Kidney (tissue), 14 donors: ENCODE results near the gene MYL3. TPM values are rescaled to one million over a fixed set of nuclear protein-coding genes. Genes with fewer than 3 reads are reported as not detected.
A peak's percentile ranks its signal among the peaks of the same experiment; 100 is the strongest.

Experiments
- DNase-seq, 5 donors: peaks; one replicate each; pipeline ENCODE4 v3.0.0-alpha.2; 2013 to 2020
- FAIRE-seq: peaks from 2 replicates; lab custom pipeline; 2012; peaks lifted over from hg19 to GRCh38; lab: Jason Lieb, UNC
- H3K27ac ChIP-seq, 2 donors: one replicate each; pipeline ENCODE4 v1.7.0; 2013; ENCODE audit warnings: low read depth in 2 of 2, low read length in 2 of 2, inconsistent platforms in 1 of 2
- H3K27me3 ChIP-seq: one replicate; pipeline ENCODE4 v1.7.1; 2013; ENCODE audit warnings: low read length, inconsistent platforms; ENCODE audit not compliant: control insufficient read depth, insufficient read depth
- H3K36me3 ChIP-seq, 3 donors: one replicate each; pipeline versions ENCODE4 v1.7.0 to v1.7.1; 2013; ENCODE audit warnings: low read length in 3 of 3, control low read depth in 1 of 3, inconsistent platforms in 1 of 3; ENCODE audit not compliant: insufficient read depth in 3 of 3, control insufficient read depth in 2 of 3
- H3K4me1 ChIP-seq, 3 donors: one replicate each; pipeline versions ENCODE4 v1.7.0 to v1.7.1; 2013; ENCODE audit warnings: low read length in 3 of 3, inconsistent platforms in 1 of 3, low read depth in 1 of 3; ENCODE audit not compliant: control insufficient read depth in 2 of 3, insufficient read depth in 2 of 3
- H3K4me3 ChIP-seq, 3 donors: one replicate each; pipeline versions ENCODE4 v1.7.0 to v1.8.1; 2013; ENCODE audit warnings: low read length in 3 of 3, control low read depth in 1 of 3, inconsistent platforms in 1 of 3
- H3K9ac ChIP-seq, 3 donors: one replicate each; pipeline versions ENCODE4 v1.7.0 to v1.7.1; 2013; ENCODE audit warnings: low read length in 3 of 3, control low read depth in 1 of 3, inconsistent platforms in 1 of 3
- H3K9me3 ChIP-seq, 3 donors: one replicate each; pipeline versions ENCODE4 v1.7.0 to v1.7.1; 2013; ENCODE audit warnings: low read length in 3 of 3, control low read depth in 1 of 3, inconsistent platforms in 1 of 3; ENCODE audit not compliant: control insufficient read depth in 2 of 3, insufficient read depth in 1 of 3
- intact Hi-C: fragments of 100-400 bp; cut with DNase I; formaldehyde crosslinking; loops from one replicate; pipeline ENCODE4 v1.11.1; 2022
- polyA plus RNA-seq: library from polyadenylated mRNA; stranded (reverse); fragments of 350-450 nt; fragmentation: Illumina TruSeq; extraction: RNeasy Lipid Tissue Mini Kit (QIAGEN cat#74804); gene quantifications from one replicate; pipeline ENCODE4 v1.2.3, GENCODE V29; 2014; ENCODE audit warnings: low read depth, low replicate concordance; ENCODE audit not compliant: insufficient read depth
- total RNA-seq: library from RNA; stranded (reverse); fragmentation: NEBNext Ultra II Directional; extraction: Animal tissue kit (Norgen Biotek cat#: 25700); gene quantifications from one replicate; pipeline ENCODE4 v1.2.1, GENCODE V29; 2021
- TF ChIP-seq, protein P1 (sequence below): IDR thresholded peaks from 3 replicates; pipeline ENCODE4 v1.5.1; 2012; ENCODE audit warnings: mild to moderate bottlenecking, moderate library complexity, borderline replicate concordance; ENCODE audit not compliant: insufficient read depth; ENCODE audit errors: extremely low read depth
- donor health status: control.
- donor health status: control.
- donor health status: control.
- donor health status: control.
- donor health status: control.
- donor health status: DM: yes; HTN: yes; CAD: no.
- donor health status: Normal renal cell carcinoma (clear cell type).

The MYL3 gene
- total and polyA plus RNA-seq, 2 donors from 2014 or later: 41.3 to 81.9 TPM

- Histone ChIP-seq H3K4me3 (no peak overlapping the region), H3K27ac (no peak overlapping the region), H3K9ac (peak overlapping the region in 1 of 3 donors; percentile 10), H3K4me1 (peaks cover 0 to 50% (median 34%) of the 10 kb centered on the region in 3 donors), H3K9me3 (no peaks in the 10 kb centered on the region), H3K27me3 (no peaks in the 10 kb centered on the region), H3K36me3 (no peaks in the 10 kb centered on the region)
- TF ChIP-seq, protein P1, sequence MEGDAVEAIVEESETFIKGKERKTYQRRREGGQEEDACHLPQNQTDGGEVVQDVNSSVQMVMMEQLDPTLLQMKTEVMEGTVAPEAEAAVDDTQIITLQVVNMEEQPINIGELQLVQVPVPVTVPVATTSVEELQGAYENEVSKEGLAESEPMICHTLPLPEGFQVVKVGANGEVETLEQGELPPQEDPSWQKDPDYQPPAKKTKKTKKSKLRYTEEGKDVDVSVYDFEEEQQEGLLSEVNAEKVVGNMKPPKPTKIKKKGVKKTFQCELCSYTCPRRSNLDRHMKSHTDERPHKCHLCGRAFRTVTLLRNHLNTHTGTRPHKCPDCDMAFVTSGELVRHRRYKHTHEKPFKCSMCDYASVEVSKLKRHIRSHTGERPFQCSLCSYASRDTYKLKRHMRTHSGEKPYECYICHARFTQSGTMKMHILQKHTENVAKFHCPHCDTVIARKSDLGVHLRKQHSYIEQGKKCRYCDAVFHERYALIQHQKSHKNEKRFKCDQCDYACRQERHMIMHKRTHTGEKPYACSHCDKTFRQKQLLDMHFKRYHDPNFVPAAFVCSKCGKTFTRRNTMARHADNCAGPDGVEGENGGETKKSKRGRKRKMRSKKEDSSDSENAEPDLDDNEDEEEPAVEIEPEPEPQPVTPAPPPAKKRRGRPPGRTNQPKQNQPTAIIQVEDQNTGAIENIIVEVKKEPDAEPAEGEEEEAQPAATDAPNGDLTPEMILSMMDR: no peak
- DNase-seq: peak in 3 of 5 donors; percentile 48 to 84 (median 61)
- FAIRE-seq: no peak
- intact Hi-C loops: no loop called here
Observed at GRCh38 chr3:46865031-46865507, 1.8 kb upstream of the MYL3 start.

GRCh38 chr3:46864061-46864881 lies 1.0 kb upstream of the MYL3 start:
- Histone ChIP-seq H3K9me3 (no peaks in the 10 kb centered on the region), H3K27ac (no peak overlapping the region), H3K4me1 (peaks cover 0 to 47% (median 36%) of the 10 kb centered on the region in 3 donors), H3K9ac (no peak overlapping the region), H3K4me3 (no peak overlapping the region), H3K36me3 (no peaks in the 10 kb centered on the region), H3K27me3 (no peaks in the 10 kb centered on the region)
- TF ChIP-seq, protein P1: no peak
- intact Hi-C loops: no loop called here
- peak in 2 of 5 donors; percentile 37 to 63 for DNase-seq
- FAIRE-seq: no peak

DNA sequence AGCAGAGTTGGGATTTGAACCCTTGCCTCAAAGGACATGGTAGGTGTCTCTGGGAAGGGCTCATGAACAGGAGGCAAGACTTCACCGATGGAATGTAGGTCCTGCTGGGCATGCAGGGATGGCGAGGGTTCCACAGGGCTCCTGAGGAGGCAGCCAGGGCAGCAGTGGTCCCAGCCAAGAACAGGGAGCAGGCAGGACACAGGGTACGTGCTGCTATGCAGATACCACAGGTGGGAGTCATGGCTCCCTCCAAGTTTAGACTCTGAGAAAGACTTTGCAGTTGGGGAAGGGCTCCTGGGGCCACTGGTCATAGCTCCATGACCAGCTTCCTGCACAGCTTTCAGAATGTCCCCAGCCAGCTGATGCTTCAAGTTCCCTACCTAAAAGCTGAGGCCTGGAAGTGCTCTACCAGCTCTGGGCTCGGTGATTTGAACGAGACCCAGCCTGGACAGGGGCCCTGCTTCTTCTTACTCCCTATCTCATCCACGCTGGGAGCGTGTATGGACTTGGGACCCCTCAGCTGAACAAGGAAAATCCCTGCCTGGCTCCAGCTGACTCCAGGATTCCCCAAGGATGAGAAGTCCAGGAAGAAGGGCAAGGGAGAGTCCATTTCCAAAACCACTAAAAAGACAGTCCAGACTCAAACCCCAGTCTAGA lies 747 bp downstream of the MYL3 start:
- Histone ChIP-seq H3K9ac (no peak overlapping the region), H3K36me3 (no peaks in the 10 kb centered on the region), H3K4me1 (peaks cover 0 to 30% (median 21%) of the 10 kb centered on the region in 3 donors), H3K9me3 (no peaks in the 10 kb centered on the region), H3K27me3 (no peaks in the 10 kb centered on the region), H3K27ac (no peak overlapping the region), H3K4me3 (no peak overlapping the region)
- intact Hi-C loops: no loop called here
- peak in 2 of 5 donors; percentile 19 to 39 for DNase-seq
- FAIRE-seq: no peak
- TF ChIP-seq, protein P1: no peak
